GM12878 (cell line): ENCODE results near the gene MARS1. TPM values are rescaled to one million over a fixed set of nuclear protein-coding genes. Genes with fewer than 3 reads are reported as not detected.

Experiments
- ATAC-seq: fragments of 200-7000 bp; cut with Tn5 transposase; 3 replicates; pipeline ENCODE4 v1.9.1; 2020; ENCODE audit warnings: mild to moderate bottlenecking, moderate library complexity
- BruUV-seq: library from RNA; stranded (reverse); fragments of 400-500 nt; replicated peaks from 2 replicates; lab custom pipeline; 2021; lab: Mats Ljungman, UMichigan
- CTCF ChIA-PET: fragments of 300-600 bp; sonication (Branson Sonifier 250); formaldehyde crosslinking; extraction: SDS; loops from one replicate; lab custom pipeline; 2021; ENCODE audit warnings: inconsistent platforms; lab: Yijun Ruan, JAX
- POLR2A ChIA-PET: fragments of 350-600 bp; formaldehyde crosslinking; extraction: SDS; loops from one replicate; lab custom pipeline; 2021; ENCODE audit warnings: inconsistent platforms; lab: Charles Lee
- RAD21 ChIA-PET: fragments of 300-600 bp; sonication (Branson Sonifier 250); formaldehyde crosslinking; loops from one replicate; lab custom pipeline; 2023; ENCODE audit warnings: antibody characterized with exemption; ENCODE audit not compliant: unreplicated experiment; lab: Charles Lee
- SMC1A ChIA-PET: fragments of 300-600 bp; sonication (Branson Sonifier 250); formaldehyde crosslinking; loops from one replicate; lab custom pipeline; 2023; ENCODE audit not compliant: unreplicated experiment, uncharacterized antibody; lab: Charles Lee
- DNase-seq: peaks from one replicate; pipeline ENCODE4 v3.0.0-alpha.2; 2011; ENCODE audit warnings: low read depth, low spot score
- FAIRE-seq: peaks from 3 replicates; lab custom pipeline; 2011; peaks lifted over from hg19 to GRCh38; lab: Jason Lieb, UNC
- H2AFZ ChIP-seq: 2 replicates; pipeline ENCODE4 v1.6.0; 2011; ENCODE audit warnings: low read depth, low read length, control low read depth; ENCODE audit not compliant: control insufficient read depth
- H3K27ac ChIP-seq: 2 replicates; pipeline ENCODE4 v1.5.1; 2011; ENCODE audit warnings: control low read depth; ENCODE audit not compliant: control insufficient read depth, insufficient read depth
- H3K27me3 ChIP-seq, 2 experiments: replicated peaks in 1 of 2; 2 replicates each; pipeline versions ENCODE4 v1.6.0 to v1.6.1; 2011; ENCODE audit warnings: low read length in 1 of 2; ENCODE audit not compliant: control insufficient read depth in 2 of 2, insufficient read depth in 2 of 2
- H3K36me3 ChIP-seq, 2 experiments: 2 replicates each; pipeline ENCODE4 v1.5.1; 2011; ENCODE audit warnings: low read length in 1 of 2; ENCODE audit not compliant: control insufficient read depth in 2 of 2, insufficient read depth in 2 of 2
- H3K4me1 ChIP-seq: 2 replicates; pipeline ENCODE4 v1.6.1; 2011; ENCODE audit warnings: mild to moderate bottlenecking, low read length, moderate library complexity, mixed read lengths; ENCODE audit not compliant: control insufficient read depth, insufficient read depth
- H3K4me2 ChIP-seq: 2 replicates; pipeline ENCODE4 v1.6.0; 2011; ENCODE audit warnings: control low read depth; ENCODE audit not compliant: control insufficient read depth, insufficient read depth
- H3K4me3 ChIP-seq: fragments of 200-600 bp; sonication (generic); 2 replicates; pipeline ENCODE4 v1.5.1; 2016
- H3K79me2 ChIP-seq: 2 replicates; pipeline ENCODE4 v1.6.0; 2011; ENCODE audit warnings: low read length; ENCODE audit not compliant: control insufficient read depth, insufficient read depth
- H3K9ac ChIP-seq: 2 replicates; pipeline ENCODE4 v1.8.0; 2011; ENCODE audit warnings: low read length, control low read depth, mixed read lengths; ENCODE audit not compliant: control insufficient read depth, insufficient read depth
- H3K9me3 ChIP-seq: replicated peaks from 3 replicates; pipeline ENCODE4 v1.5.1; 2011; ENCODE audit warnings: mild to moderate bottlenecking, low read length; ENCODE audit not compliant: control insufficient read depth, insufficient read depth
- H4K20me1 ChIP-seq: 2 replicates; pipeline ENCODE4 v1.6.0; 2011; ENCODE audit not compliant: control insufficient read depth, insufficient read depth
- BHLHE40 ChIP-seq, 2 experiments: fragments of 450-650 bp in 1 of 2; IDR thresholded peaks; 2 replicates each; pipeline ENCODE4 v1.6.1; 2011 to 2017; ENCODE audit warnings: low read depth in 2 of 2, borderline replicate concordance in 1 of 2, improper control_type of control experiment in 1 of 2, low read length in 1 of 2, mild to moderate bottlenecking in 1 of 2
- E4F1 ChIP-seq: fragments of 450-650 bp; IDR thresholded peaks from 2 replicates; pipeline ENCODE4 v1.6.1; 2018; ENCODE audit warnings: borderline replicate concordance, mild to moderate bottlenecking; ENCODE audit not compliant: partially characterized antibody
- FOXM1 ChIP-seq: IDR thresholded peaks from 2 replicates; pipeline ENCODE4 v1.6.1; 2012; ENCODE audit warnings: low read depth, mild to moderate bottlenecking, inconsistent platforms, low read length, moderate library complexity
- IRF3 ChIP-seq: fragments of 450-650 bp; IDR thresholded peaks from 2 replicates; pipeline ENCODE4 v1.6.1; 2014; ENCODE audit warnings: mild to moderate bottlenecking
- KDM1A ChIP-seq: fragments of 200-600 bp; sonication (generic); IDR thresholded peaks from 2 replicates; pipeline ENCODE4 v1.6.1; 2016; ENCODE audit warnings: borderline replicate concordance
- MEF2A ChIP-seq: IDR thresholded peaks from 2 replicates; pipeline ENCODE4 v1.6.1; 2011; ENCODE audit warnings: low read depth, mild to moderate bottlenecking, low read length, moderate library complexity; ENCODE audit not compliant: insufficient read depth
- MYC ChIP-seq: IDR thresholded peaks from 2 replicates; pipeline ENCODE4 v1.6.1; 2011; ENCODE audit warnings: mild to moderate bottlenecking, low read length, moderate library complexity, inconsistent platforms; ENCODE audit not compliant: insufficient read depth, insufficient replicate concordance, insufficient read length, severe bottlenecking
- NR2C2 ChIP-seq: IDR thresholded peaks from 2 replicates; pipeline ENCODE4 v1.6.1; 2011; ENCODE audit warnings: borderline replicate concordance, low read depth; ENCODE audit not compliant: control insufficient read depth, insufficient read length
- PKNOX1 ChIP-seq: fragments of 450-650 bp; IDR thresholded peaks from 2 replicates; pipeline ENCODE4 v1.6.1; 2016; ENCODE audit warnings: mild to moderate bottlenecking
- POLR2A ChIP-seq: IDR thresholded peaks from 2 replicates; pipeline ENCODE4 v1.6.1; 2011; ENCODE audit warnings: low read depth, mild to moderate bottlenecking, low read length
- POLR2AphosphoS2 ChIP-seq: IDR thresholded peaks from 2 replicates; pipeline ENCODE4 v1.6.1; 2011; ENCODE audit warnings: low read depth, mild to moderate bottlenecking, low read length, improper control_type of control experiment, moderate library complexity
- RUNX3 ChIP-seq: IDR thresholded peaks from 2 replicates; pipeline ENCODE4 v1.6.1; 2012; ENCODE audit warnings: low read length, inconsistent platforms
- SIN3A ChIP-seq: IDR thresholded peaks from 2 replicates; pipeline ENCODE4 v1.6.1; 2012; ENCODE audit warnings: low read depth, low read length, improper control_type of control experiment
- SREBF2 ChIP-seq: IDR thresholded peaks from 2 replicates; pipeline ENCODE4 v1.6.1; 2012; ENCODE audit warnings: mild to moderate bottlenecking, low read length
- TAF1 ChIP-seq: IDR thresholded peaks from 2 replicates; pipeline ENCODE4 v1.6.1; 2011; ENCODE audit warnings: mild to moderate bottlenecking, low read depth, low read length, borderline replicate concordance
- ZBTB33 ChIP-seq: fragments of 450-650 bp; IDR thresholded peaks from 2 replicates; pipeline ENCODE4 v1.6.1; 2017; ENCODE audit warnings: mild to moderate bottlenecking
- ZNF207 ChIP-seq: fragments of 450-650 bp; IDR thresholded peaks from 2 replicates; pipeline ENCODE4 v1.6.1; 2014; ENCODE audit warnings: antibody characterized with exemption, mild to moderate bottlenecking, borderline replicate concordance
- WGBS: methylation state at CpG from one replicate; pipeline ENCODE4 v1.1.6; 2016; ENCODE audit warnings: low lambda C conversion rate; ENCODE audit not compliant: insufficient replicate concordance, insufficient coverage; ENCODE audit errors: missing lambda C conversion rate; 5-methylcytosine and 5-hydroxymethylcytosine counted together
- in situ Hi-C: fragments of 300-500 bp; cut with MboI; formaldehyde crosslinking; loops from 9 replicates; pipeline ENCODE4 v1.14.3; 2018; ENCODE audit warnings: mixed read lengths
- intact Hi-C: fragments of 100-400 bp; cut with micrococcal nuclease; formaldehyde crosslinking; loops from one replicate; pipeline ENCODE4 v1.14.2; 2022; ENCODE audit not compliant: unreplicated experiment
- polyA plus RNA-seq, 11 experiments: library from polyadenylated mRNA; depleted of rRNA in 4 of 11; unstranded in 6 of 11; stranded (reverse) in 5 of 11; fragments of >200 nt; fragmentation: Nextera tagmentation in 4 of 11; fragmentation: Illumina TruSeq in 1 of 11; extraction: Ambion mirVana in 4 of 11; extraction: Trizol in 1 of 11; gene quantifications; 1 replicate in 1 of 11; 2 replicates in 10 of 11; pipeline versions ENCODE4 v1.2.1 to v1.2.3, GENCODE V29; 2011 to 2016; ENCODE audit warnings: inconsistent platforms in 2 of 11, missing spikeins in 2 of 11, low read depth in 1 of 11
- total RNA-seq, 4 experiments: library from RNA; depleted of rRNA in 3 of 4; stranded (reverse); fragments of >200 nt in 3 of 4; fragmentation: Illumina TruSeq in 1 of 4; extraction: Trizol in 1 of 4; gene quantifications; 2 replicates each; pipeline versions ENCODE4 v1.2.1 to v1.2.3, GENCODE V29; 2013 to 2021
- TF ChIP-seq, protein P1 (sequence below): IDR thresholded peaks from 2 replicates; pipeline ENCODE4 v1.6.1; 2012; ENCODE audit warnings: low read depth, low read length, improper control_type of control experiment

MARS1 gene
- total and polyA plus RNA-seq, 10 of the 15 experiments (the other 5 are each of a cell fraction or from before 2014, with no cell fraction given), result 72.3 to 270 (median 153) TPM

DNA sequence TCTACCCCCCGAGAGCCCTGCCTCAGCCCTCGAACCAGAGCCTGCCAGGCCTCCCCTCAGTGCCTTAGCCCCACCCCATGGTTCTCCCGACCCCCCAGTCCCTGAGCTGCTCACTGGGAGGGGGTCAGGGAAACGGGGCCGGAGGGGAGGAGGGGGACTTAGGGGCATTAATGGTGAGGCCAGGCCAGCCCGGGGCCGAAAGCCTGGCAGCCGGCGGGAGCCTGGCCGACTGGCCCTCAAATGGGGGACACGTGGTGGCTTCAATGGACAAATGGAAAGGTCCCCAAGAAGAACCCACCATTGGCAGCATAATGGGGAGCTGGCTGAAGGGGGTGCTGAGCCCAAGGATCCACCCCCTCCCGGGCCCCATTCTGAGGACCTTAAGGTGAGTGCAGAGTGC, 40.3 kb downstream of the MARS1 start:
- in situ Hi-C loops (no loop called here), intact Hi-C loops (no loop called here)
- Histone ChIP-seq H3K36me3 (peaks cover 22 to 35% of the 10 kb centered on the region in 2 experiments), H3K4me1 (peaks cover 16% of the 10 kb centered on the region; the same call in 1 of the 2 replicates), H3K79me2 (peaks cover 19% of the 10 kb centered on the region), H3K9ac (no peak overlapping the region), H3K4me3 (no peak overlapping the region), H3K9me3 (no peaks in the 10 kb centered on the region), H4K20me1 (no peaks in the 10 kb centered on the region), H3K27ac (no peak overlapping the region), H2AFZ (no peak overlapping the region), H3K27me3 (no peaks in the 10 kb centered on the region), H3K4me2 (no peak overlapping the region)
- CTCF ChIA-PET, result no interaction called here
- RAD21 ChIA-PET, result no interaction called here
- WGBS, result 93% methylated on average over 9 of the region's 12 CpGs
- SMC1A ChIA-PET, result no interaction called here
- POLR2A ChIA-PET, result interaction anchor here (0.5 to 1.5 kb wide), 5 partner anchors 12 to 88 kb away, joined by 3 to 4 read pairs (median 3); partner anchors contain the start of gene INHBE
- ATAC-seq (no peak), FAIRE-seq (no peak), DNase-seq (no peak)
- BruUV-seq, result no TSS peak
- TF ChIP-seq SREBF2, result no peak
- TF ChIP-seq ZBTB33, result no peak
- no peak for TF ChIP-seq POLR2A
- TF ChIP-seq MYC, result no peak
- TF ChIP-seq E4F1, result no peak
- no peak for TF ChIP-seq ZNF207
- no peak for TF ChIP-seq MEF2A
- TF ChIP-seq TAF1, result no peak
- no peak for TF ChIP-seq RUNX3
- TF ChIP-seq POLR2AphosphoS2, result no peak
- TF ChIP-seq, protein P1, sequence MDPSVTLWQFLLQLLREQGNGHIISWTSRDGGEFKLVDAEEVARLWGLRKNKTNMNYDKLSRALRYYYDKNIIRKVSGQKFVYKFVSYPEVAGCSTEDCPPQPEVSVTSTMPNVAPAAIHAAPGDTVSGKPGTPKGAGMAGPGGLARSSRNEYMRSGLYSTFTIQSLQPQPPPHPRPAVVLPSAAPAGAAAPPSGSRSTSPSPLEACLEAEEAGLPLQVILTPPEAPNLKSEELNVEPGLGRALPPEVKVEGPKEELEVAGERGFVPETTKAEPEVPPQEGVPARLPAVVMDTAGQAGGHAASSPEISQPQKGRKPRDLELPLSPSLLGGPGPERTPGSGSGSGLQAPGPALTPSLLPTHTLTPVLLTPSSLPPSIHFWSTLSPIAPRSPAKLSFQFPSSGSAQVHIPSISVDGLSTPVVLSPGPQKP, result no peak
- TF ChIP-seq BHLHE40 (IDR thresholded peaks at IDR 0.05; ENCODE audit: borderline replicate concordance in 1 of 2, low read depth in 2 of 2, low read length in 1 of 2), result no peak
- no peak for TF ChIP-seq PKNOX1
- TF ChIP-seq SIN3A, result no peak
- TF ChIP-seq KDM1A, result no peak
- no peak for TF ChIP-seq NR2C2
- no peak for TF ChIP-seq IRF3
- TF ChIP-seq FOXM1, result no peak
